Panc1 (cell line): Measurements from ENCODE around the gene SLC66A3.

Experiments used
- POLR2AphosphoS5 ChIP-seq: IDR thresholded peaks from 2 replicates; pipeline ENCODE4 v1.6.1; 2012; ENCODE audit warnings: mild to moderate bottlenecking, low read depth, low read length, moderate library complexity
- REST ChIP-seq, 2 experiments: IDR thresholded peaks; 2 replicates each; pipeline ENCODE4 v1.6.1; 2011 to 2012; ENCODE audit warnings: low read depth in 2 of 2, control low read depth in 1 of 2, low read length in 1 of 2, mild to moderate bottlenecking in 1 of 2, moderate library complexity in 1 of 2; ENCODE audit not compliant: insufficient read depth in 1 of 2
- SIN3A ChIP-seq: IDR thresholded peaks from 2 replicates; pipeline ENCODE4 v1.6.1; 2012; ENCODE audit warnings: low read depth, mild to moderate bottlenecking, low read length, moderate library complexity, borderline replicate concordance; ENCODE audit not compliant: insufficient read depth
- TCF7L2 ChIP-seq: IDR thresholded peaks from 2 replicates; pipeline ENCODE4 v1.6.1; 2011; ENCODE audit warnings: mild to moderate bottlenecking, low read depth, low read length, inconsistent platforms
- TF ChIP-seq, protein P1 (sequence below): fragments of 450-650 bp; IDR thresholded peaks from 2 replicates; pipeline ENCODE4 v1.5.1; 2017; ENCODE audit warnings: mild to moderate bottlenecking

DNA sequence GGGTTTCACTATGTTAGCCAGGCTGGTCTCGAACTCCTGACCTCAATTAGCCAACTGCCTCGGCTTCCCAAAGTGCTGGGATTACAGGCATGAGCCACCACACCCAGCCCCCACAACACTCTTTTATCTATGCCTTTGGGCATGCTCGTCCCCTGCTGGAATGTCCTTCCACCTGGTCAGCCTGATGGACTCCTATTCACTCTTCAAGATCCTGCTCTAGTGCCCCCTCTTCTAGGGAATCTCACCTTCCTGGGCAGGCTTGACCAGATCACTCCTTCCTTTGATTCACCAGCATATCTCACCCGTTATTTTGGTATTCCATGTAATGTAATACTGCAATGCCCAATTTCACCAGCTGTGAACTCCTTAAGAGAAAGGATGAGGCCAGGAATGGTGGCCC is 13.9 kb upstream of the SLC66A3 start:
- TF ChIP-seq, protein P1, sequence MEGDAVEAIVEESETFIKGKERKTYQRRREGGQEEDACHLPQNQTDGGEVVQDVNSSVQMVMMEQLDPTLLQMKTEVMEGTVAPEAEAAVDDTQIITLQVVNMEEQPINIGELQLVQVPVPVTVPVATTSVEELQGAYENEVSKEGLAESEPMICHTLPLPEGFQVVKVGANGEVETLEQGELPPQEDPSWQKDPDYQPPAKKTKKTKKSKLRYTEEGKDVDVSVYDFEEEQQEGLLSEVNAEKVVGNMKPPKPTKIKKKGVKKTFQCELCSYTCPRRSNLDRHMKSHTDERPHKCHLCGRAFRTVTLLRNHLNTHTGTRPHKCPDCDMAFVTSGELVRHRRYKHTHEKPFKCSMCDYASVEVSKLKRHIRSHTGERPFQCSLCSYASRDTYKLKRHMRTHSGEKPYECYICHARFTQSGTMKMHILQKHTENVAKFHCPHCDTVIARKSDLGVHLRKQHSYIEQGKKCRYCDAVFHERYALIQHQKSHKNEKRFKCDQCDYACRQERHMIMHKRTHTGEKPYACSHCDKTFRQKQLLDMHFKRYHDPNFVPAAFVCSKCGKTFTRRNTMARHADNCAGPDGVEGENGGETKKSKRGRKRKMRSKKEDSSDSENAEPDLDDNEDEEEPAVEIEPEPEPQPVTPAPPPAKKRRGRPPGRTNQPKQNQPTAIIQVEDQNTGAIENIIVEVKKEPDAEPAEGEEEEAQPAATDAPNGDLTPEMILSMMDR: no peak
- TF ChIP-seq POLR2AphosphoS5 (no peak), REST (IDR thresholded peaks at IDR 0.05; ENCODE audit: insufficient read depth in 1 of 2, low read depth in 2 of 2, low read length in 1 of 2) (no peak), SIN3A (no peak), TCF7L2 (no peak)
